ENCODE measurements around the gene PFN3. TPM values are rescaled to one million over a fixed set of nuclear protein-coding genes. Genes with fewer than 3 reads are reported as not detected.

The PFN3 gene
- total RNA-seq, 1 experiment from 2014 or later, result 0.48 TPM

DNA sequence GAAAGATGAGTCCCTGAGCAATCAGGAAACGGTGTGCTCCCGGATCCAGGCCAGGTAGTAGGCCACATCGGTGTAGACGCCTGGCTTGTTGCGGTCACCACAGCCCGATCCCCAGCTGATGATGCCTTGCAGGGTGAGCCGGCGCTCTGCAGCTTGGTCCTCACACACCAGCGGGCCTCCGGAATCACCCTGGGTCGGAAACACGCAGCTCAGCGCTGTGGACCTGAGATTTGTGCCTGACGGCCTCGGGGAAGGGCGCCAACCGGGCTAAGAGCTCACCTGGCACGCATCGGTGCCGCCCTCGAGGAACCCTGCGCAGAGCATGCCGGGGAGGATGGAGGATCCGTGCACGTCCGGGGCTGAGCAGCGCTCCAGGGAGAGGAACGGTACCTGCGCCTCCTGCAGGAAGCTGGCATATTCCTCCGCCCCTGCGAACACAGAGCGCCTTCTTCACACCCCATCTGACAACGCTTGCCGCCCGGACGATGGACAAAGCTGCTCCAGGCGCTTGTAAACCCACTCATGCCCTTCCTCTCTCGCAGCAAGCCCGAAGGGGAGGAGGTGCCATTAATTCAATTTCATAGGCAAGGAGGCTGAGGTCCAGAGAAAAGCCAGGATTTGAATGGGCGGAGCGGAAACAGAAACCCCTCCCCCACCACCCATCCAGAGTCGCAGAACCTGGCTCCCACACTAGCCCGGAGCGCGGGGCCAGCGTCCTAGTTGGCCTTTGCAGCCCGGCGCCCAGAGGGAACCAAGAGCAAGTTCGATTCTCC lies 2.0 kb upstream of the PFN3 start (continued):
- no peak for TF ChIP-seq CDX4 (CRISPR knock-in tag; IDR thresholded peaks at IDR 0.05; ENCODE audit: borderline replicate concordance)
- TF ChIP-seq EMX1 (CRISPR knock-in tag; IDR thresholded peaks at IDR 0.05), result no peak
- TF ChIP-seq, protein P1, sequence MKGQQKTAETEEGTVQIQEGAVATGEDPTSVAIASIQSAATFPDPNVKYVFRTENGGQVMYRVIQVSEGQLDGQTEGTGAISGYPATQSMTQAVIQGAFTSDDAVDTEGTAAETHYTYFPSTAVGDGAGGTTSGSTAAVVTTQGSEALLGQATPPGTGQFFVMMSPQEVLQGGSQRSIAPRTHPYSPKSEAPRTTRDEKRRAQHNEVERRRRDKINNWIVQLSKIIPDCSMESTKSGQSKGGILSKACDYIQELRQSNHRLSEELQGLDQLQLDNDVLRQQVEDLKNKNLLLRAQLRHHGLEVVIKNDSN (CRISPR knock-in tag; IDR thresholded peaks at IDR 0.05), result peak; percentile 61; the same call in 1 of the 2 replicates
- peak; percentile 41; the same call in 1 of the 2 replicates for TF ChIP-seq CBFB (CRISPR knock-in tag; IDR thresholded peaks at IDR 0.05; ENCODE audit: low read depth)
- TF ChIP-seq, protein P2, sequence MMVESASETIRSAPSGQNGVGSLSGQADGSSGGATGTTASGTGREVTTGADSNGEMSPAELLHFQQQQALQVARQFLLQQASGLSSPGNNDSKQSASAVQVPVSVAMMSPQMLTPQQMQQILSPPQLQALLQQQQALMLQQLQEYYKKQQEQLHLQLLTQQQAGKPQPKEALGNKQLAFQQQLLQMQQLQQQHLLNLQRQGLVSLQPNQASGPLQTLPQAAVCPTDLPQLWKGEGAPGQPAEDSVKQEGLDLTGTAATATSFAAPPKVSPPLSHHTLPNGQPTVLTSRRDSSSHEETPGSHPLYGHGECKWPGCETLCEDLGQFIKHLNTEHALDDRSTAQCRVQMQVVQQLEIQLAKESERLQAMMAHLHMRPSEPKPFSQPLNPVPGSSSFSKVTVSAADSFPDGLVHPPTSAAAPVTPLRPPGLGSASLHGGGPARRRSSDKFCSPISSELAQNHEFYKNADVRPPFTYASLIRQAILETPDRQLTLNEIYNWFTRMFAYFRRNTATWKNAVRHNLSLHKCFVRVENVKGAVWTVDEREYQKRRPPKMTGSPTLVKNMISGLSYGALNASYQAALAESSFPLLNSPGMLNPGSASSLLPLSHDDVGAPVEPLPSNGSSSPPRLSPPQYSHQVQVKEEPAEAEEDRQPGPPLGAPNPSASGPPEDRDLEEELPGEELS (CRISPR knock-in tag; IDR thresholded peaks at IDR 0.05), result peak; percentile 96
- no peak for TF ChIP-seq ZNF416 (CRISPR knock-in tag; IDR thresholded peaks at IDR 0.05)
- TF ChIP-seq ATF6 (CRISPR knock-in tag; IDR thresholded peaks at IDR 0.05), result no peak
- no peak for TF ChIP-seq MXD4 (CRISPR knock-in tag; IDR thresholded peaks at IDR 0.05; ENCODE audit: borderline replicate concordance)
- TF ChIP-seq ELF4 (CRISPR knock-in tag; IDR thresholded peaks at IDR 0.05; ENCODE audit: low read depth), result no peak
- TF ChIP-seq, protein P3, sequence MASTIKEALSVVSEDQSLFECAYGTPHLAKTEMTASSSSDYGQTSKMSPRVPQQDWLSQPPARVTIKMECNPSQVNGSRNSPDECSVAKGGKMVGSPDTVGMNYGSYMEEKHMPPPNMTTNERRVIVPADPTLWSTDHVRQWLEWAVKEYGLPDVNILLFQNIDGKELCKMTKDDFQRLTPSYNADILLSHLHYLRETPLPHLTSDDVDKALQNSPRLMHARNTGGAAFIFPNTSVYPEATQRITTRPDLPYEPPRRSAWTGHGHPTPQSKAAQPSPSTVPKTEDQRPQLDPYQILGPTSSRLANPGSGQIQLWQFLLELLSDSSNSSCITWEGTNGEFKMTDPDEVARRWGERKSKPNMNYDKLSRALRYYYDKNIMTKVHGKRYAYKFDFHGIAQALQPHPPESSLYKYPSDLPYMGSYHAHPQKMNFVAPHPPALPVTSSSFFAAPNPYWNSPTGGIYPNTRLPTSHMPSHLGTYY (CRISPR knock-in tag; IDR thresholded peaks at IDR 0.05), result no peak
- no peak for TF ChIP-seq ZNF423 (CRISPR knock-in tag; IDR thresholded peaks at IDR 0.05)

DNA sequence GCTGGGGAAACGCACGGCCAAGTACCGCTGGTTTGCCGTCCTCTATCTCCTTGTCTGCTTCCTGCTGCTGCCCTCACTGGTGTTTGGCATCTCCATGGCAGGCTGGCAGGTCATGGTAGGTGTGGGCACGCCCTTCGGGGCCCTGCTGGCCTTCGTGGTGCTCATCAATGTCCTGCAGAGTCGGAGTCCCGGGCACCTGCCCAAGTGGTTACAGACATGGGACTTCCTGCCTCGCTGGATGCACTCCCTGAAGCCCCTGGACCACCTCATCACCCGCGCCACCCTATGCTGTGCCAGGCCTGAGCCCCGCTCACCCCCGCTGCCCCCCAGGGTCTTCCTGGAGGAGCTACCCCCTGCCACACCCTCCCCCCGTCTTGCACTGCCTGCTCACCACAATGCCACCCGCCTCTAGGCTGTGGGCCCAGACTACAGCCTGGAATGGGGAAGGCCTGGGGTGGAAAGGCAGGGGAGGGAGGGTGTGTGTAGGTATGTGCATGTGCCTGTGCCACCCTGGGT lies 2.5 kb downstream of the PFN3 start:
- TF ChIP-seq GABPB1 (CRISPR knock-in tag; IDR thresholded peaks at IDR 0.05) (no peak), ARID4B (CRISPR knock-in tag; IDR thresholded peaks at IDR 0.05; ENCODE audit: borderline replicate concordance) (no peak), ZNF263 (CRISPR knock-in tag; IDR thresholded peaks at IDR 0.05; ENCODE audit: low read depth) (no peak)
- TF ChIP-seq, protein P4, sequence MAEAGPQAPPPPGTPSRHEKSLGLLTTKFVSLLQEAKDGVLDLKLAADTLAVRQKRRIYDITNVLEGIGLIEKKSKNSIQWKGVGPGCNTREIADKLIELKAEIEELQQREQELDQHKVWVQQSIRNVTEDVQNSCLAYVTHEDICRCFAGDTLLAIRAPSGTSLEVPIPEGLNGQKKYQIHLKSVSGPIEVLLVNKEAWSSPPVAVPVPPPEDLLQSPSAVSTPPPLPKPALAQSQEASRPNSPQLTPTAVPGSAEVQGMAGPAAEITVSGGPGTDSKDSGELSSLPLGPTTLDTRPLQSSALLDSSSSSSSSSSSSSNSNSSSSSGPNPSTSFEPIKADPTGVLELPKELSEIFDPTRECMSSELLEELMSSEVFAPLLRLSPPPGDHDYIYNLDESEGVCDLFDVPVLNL (CRISPR knock-in tag; IDR thresholded peaks at IDR 0.05; ENCODE audit: borderline replicate concordance, low read depth), result no peak
- Mint-ChIP-seq H3K4me3 (no peak overlapping the region), H3K9me3 (no peaks in the 10 kb centered on the region), H3K36me3 (no peaks in the 10 kb centered on the region), H3K27me3 (ENCODE audit: low read depth) (peaks cover 26% of the 10 kb centered on the region), H3K4me1 (peaks cover 30% of the 10 kb centered on the region), H3K27ac (no peak overlapping the region)
- CTCF ChIA-PET, result interaction anchor here (1.0 to 1.9 kb wide), 3 partner anchors 27 to 88 kb away, joined by 4 to 7 read pairs (median 5); no protein-coding TSS in a partner anchor
- ATAC-seq (no peak), DNase-seq (ENCODE audit: low spot score) (no peak)
- POLR2A ChIA-PET, result no interaction called here
